NCI-H2227 (cell line): ENCODE results near the gene CABLES2.

Experiments
- DNase-seq: peaks from one replicate; lab custom pipeline; 2025; ENCODE audit not compliant: unreplicated experiment; lab: John Stamatoyannopoulos, UW

The CABLES2 gene, protein sequence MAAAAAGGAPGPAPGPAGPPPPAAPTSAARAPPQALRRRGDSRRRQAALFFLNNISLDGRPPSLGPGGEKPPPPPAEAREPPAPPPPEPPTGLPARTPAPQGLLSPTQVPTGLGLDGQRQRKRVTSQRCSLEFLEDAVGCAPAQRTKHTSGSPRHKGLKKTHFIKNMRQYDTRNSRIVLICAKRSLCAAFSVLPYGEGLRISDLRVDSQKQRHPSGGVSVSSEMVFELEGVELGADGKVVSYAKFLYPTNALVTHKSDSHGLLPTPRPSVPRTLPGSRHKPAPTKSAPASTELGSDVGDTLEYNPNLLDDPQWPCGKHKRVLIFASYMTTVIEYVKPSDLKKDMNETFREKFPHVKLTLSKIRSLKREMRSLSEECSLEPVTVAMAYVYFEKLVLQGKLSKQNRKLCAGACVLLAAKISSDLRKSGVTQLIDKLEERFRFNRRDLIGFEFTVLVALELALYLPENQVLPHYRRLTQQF

DNA sequence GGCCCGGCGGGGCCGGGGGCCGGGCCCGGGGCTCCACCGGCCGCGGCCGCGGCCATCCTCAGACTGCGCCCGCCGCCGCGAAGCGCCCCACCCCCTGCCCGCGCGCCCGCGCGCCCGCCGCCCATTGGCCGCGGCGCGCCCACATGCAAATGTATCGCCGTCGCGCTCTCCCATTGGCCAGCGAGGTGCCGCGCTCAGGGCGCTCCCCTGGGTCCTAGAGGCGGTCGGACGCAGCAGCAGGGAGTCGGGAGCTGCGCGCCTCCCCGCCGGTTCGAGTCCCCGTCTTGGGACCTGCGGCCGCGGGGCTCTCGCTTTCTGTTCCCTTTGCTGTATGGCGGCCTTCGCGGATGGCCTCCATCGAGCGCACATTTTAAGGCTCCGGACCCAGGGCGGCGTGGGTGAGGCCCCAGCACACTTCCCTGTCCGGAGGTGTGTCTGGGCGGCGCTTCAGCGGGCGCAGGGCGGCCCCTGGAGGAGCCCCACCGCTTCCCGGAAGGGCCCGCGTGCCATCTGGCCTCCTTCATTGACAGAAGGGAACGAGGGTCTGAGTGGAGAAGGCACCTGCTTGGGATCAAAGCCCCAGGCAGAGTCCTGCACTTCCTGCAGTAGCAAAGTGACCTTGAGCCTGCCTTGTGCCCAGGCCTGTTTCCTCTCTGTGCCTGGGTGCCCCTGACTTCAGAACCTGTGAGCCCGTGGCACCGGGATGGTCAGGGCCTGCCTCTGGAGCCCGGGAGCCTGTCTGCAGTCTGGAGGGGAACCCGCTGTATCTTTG is at the start of gene CABLES2:
CABLES2 (minus strand) TSS at position 65 of the 772 bp plus-strand sequence; CDS start at position 56, 9 bp downstream.
- peak; percentile 96 for DNase-seq

DNA sequence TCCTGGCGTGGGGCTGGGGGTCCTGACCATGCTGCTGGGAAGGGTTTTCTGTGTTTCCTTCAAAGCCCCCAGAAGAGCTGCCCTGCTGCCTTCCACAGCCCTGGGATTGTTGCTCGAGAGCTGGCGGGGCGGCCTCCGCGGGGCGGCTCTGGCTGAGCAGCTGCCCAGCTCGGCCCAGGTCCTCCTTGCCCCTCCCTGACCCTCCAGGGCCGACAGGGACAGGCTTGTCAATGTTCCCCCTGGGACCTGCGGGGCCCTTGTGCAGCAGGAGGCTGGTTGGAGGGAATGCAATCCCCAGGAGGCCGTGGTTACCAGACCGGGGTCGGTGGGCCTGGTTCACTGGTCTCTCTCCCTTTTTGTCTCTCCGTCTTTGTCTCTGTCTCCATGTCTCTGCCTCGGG is 48.8 kb upstream of the CABLES2 start:
- no peak for DNase-seq

DNA sequence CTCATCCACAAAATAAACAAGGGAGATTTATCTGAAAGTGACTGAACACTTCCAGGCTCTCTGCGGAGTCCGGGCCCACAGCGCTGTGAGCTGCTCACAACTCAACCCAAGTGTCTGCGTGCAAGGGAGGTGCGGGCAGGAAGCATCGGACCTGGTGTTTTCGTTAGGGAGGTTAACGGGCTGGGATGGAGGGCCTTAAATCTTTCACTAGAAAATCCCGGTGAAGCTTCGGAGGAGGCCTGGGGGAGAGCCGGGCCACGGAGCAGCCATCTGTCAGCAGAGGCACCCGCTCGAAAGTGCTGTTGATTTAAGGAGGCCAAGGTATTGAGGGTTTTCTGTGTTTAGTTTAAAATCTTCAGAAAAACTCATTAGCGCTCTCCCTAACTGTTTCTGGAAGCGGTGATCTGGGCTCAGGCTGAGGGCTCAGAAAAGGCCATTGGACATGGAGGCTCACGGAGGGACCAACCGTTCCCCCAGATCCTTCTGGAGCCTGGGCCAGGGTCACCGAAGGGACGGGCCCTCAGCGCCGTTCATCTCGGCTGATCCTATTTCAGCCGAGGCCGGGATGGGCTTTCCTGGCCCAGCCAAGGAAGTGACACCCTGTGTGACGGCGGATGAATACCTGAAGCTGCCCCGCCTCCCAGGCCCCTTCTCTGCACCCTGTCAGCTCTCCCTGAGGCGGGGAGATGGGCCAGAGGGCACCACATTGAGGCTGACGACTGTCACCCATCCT is 48.0 kb upstream of the CABLES2 start:
- DNase-seq: no peak

DNA sequence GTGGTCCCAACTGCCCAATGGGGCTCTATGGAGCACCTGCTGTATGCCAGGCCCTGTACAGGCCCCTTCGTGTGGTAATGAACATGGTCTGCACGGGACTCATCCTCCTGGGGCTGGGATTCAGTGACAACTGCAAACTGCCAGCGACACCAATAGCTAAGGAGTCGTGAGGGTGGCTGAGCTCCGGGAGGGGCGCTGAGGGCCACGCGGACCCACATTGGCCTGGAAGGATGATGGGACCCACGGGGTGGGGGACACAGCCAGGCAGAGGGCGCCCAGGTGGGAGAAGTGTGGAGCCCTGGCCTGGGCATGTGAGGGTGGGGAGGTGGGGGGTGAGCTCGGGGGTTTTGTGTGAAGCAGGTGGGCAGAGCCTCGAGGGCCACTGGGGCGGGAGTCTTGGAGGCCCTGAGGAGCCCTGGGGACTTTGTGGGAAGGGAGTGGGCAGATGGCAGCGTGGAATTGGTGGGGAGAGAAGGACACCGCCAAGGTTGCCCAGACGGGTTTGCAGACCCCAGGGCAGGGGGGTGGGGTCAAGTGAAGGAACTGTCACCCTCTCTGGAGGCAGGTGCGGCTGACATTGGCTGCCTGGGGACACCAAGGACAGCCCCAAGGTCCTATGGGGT is 46.2 kb upstream of the CABLES2 start:
- DNase-seq: no peak

DNA sequence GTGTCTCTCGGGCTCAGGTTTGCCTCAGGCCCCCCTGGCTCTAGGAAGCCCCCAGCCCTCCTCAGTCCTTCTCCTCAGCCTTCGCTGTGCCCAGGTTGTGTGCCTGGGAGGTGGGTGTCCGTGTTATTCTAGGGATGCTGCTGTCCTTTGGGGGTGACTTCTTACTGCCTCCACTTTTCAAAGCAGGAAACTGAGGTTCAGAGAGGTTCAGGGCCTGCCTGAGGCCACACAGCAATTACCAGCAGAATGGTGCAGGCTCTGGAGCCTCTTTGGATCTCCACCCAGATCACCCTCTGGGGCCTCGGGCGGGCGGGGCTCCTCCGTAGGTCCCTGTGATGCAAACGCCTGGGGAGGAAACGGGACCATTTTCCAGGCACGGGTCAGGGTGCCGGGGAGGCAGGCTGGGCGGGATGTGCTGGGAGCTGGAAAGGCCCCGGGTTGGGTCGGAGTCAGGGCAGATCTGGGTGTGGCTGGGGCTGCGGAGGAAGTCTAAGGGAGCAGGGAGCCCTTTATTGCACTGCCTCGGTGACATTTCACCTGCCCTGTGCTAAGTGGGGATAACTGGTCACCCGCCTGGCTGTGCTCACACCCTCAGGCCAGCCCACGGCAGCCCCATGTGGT is 45.5 kb upstream of the CABLES2 start:
- no peak for DNase-seq

DNA sequence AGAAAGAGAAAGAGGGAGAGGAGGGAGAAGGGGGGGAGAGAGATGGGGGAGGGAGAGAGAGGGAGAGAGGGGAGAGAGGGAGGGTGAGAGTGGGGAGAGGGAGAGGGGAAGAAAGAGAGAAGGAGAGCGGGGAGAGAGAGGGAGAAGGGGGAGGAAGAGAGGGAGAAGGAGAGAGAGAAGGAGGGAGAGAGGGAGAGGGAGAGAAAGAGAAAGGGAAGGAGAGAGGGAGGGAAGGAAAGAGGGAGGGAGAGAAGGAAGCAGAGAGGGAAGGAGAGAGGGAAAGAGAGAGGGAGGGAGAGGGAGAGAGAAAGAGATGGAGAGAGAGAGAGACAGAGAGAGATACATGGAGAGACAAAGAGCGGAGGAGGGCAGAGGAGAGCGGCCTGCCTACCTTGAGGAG is 44.9 kb upstream of the CABLES2 start:
- DNase-seq: no peak

DNA sequence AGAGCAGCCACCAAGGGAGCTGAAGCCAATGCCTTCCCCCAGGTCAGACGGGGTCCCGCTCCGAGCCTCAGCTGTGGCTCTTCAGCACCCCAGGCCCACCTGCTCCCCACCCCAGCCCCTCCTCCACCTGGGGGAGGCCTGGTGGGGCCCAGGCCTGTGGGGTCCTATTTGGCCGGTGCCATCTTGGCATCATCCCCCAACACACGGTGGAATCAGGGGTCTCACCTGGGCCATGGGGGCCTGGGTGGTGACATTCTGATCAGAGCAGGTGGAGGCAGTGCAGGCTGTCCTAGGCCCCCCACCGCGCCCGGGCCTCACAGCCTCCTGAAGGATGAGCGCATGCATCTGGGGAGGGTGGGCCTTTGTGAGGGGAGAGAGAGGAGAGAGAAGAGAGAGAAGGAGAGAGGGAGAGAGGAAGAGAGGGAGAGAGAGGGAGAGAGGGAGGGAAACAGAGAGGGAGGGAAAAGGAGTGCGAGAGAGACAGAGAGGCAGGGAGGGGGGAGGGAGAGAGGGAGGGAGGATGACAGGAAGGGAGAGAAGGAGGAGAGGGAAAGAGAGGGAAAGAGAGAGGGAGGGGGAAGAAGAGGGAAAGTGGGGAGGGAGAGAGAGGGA is 44.2 kb upstream of the CABLES2 start:
- DNase-seq: no peak

DNA sequence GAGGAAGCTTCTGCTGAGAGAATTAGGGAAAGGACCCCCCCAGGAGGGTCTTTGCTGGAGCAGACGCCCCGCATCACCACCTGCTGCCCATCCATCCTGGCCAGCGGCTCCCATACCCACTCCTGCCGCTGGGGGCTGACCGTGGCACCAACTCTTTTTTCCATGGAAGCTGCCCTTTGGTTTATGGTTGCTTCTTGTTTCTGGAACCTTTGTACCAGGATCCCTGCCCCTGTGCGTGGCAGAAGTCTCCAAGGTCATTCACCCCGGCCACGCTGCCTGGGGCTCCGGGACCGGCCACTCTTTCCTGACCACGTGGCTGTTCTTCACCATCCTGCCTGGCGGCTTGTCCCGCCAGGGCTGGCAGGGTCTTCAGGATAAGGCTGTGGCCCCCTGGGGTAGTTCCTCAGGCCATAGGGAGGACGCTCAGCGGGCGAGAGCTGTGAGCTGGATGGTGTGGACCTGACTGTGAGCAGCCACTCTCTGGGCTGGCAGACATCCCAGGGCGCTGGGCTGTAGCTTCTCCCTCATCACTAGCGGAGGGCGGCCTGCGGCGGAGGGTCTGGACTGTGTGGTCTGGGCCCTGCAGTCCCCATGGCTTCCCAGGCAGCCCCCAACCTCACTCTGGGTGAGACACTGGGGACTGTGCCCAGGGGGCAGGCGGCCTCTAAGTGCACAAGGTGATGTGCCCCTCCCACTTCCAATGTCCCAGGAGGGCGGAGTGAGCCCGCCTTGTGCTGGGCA is 43.0 kb upstream of the CABLES2 start:
- DNase-seq: no peak

DNA sequence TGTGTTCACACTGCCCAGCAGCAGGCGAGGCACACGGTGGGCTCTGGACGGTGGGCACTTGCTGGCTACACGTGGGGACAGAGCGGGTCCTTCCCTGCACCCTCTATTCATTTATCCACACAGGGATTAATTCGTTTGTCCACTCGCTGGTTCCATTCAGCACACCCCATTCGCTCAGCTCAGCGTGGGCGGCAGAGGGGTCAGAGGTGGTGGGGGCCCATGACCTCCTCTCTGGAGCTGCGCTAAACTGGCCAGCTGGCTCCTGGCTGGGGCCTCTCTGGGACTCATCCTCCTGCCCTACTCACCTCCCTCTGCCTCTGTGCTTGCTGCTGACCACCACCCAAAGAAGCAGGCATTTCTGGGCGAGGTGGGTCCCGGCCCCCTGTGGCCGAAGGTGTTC is 41.7 kb upstream of the CABLES2 start:
- DNase-seq: no peak

DNA sequence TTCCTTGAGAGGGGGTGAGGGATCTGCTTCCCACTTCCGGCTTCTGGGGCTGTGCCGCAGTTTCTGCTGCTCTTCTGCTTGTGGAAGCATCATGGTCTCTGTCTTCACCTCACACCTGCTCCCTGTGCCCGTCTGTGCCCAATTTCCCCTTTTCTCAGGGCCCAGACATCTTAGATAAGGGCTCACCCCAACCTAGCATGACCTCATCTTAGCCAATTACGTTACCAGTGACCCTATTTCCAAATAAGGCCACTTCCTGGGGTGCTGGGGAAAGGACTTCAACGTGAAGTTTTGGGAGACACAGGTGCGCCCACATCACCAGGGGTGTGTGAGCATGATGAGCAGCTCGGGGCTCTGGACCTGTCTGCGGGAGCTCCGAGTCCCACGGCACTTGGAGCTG is 41.0 kb upstream of the CABLES2 start:
- DNase-seq: no peak

DNA sequence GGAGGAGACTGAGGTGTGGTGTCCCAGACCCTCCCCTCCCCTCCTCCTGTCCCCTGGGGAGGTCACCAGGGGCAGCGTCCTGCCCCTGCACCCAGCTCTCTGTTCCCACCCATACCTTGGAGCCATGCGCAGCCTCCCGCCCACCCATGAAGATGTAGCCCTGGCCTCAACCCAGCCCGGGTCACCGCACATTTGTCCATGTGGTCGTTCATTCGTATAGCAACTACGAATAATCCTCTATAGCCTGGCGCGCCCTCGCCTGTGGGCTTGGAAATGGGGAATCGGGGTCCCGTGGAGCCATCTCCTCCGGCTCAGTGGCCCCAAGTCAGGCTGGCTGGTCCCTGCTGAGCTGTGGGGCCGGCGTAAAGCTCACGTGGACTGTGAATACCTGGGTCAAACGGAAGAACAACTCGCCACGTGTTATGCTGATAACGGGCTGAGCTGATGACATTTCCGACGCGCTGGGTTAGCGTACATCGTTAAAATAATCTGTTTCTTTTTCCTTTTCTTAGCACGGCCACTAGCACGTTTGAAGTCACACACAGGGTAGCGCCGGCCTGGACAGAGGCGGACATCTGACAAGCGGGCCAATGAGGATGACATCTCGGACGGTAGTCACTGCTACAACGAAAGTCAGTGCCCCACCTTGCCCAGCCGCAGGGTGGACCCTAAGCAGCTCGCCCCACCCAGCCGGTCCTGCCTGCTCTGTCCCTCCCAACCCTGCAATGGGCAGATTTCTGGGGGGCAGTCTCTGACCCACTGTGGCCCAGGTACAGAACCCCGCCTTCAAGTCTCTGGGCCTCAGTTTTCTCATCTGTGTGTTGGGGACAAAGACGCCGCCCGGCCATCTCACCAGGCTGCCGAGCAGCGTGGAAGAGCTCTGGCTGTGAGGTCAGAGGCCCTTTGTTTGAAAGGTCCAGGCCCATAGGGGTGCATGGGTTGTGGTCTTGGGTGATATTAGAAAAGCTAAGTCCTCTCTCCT is 40.1 kb upstream of the CABLES2 start:
- no peak for DNase-seq

DNA sequence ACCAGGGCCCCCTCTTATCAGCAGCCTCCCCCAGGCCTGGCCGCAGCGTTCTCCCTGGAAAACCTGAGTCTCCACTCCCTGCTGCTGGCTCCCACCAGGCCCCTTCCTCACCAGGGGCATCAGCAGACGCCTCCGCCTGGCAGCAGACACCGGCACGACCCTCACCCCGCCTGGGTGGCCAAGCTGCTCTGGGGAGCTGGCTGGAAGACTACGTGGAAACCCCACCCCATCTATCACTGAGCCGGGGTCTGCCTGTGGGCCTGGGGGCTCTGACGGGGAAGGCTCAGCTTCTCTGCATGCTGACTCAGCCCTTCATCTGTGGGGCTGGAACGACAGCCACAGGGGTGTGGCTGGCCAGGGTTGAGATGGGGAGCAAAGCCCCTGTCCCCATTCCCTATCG is 39.4 kb upstream of the CABLES2 start:
- DNase-seq: no peak

DNA sequence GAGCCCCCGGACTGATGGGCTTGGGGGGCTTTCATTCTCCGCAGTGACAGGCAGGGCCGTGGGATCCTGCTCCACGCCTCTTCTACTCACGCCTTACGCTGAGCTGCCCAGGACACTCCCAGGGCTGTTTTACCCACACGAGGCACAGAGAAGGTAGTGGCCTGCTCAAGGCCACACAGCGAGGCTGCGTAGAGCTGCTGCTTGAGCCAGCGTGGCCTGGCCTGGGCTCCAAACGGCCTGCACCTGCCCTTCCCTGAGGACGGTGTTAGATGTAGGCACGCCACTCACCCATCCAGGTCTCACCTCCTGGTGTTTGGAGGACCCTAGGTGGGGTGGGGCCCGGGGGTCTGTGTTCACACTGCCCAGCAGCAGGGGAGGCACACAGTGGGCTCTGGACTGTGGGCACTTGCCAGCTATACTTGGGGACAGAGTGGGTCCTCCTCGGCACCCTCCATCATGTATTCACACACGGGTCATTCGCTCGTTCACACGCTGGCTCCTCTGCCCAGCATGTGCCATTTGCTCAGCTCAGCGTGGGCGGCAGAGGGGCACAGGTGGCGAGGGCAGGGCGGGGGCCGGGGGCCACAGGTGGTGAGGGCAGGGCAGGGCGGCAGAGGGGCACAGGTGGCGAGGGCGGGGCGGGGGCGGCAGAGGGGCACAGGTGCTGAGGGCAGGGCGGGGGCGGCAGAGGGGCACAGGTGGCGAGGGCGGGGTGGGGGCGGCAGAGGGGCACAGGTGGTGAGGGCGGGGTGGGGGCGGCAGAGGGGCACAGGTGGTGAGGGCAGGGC is 38.7 kb upstream of the CABLES2 start:
- no peak for DNase-seq

DNA sequence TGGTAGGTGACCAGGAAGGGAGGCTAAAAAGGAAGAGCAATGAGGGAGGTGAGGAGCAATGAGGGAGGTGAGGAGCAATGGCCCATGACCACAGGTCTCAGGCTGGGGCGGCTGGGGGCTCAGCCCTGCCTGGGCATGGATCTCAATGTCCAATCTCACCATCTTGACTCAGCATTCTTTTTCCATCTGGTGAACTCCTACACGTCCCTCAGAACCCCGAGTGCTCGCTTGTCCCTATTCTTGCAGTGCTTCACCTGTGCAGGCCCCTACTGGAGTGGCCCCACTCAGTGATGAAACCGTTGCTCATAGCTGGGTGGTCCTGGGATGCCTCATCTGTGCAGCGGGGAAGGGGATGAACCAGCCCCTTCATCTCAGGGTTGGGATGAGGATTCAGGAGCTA is 37.2 kb upstream of the CABLES2 start:
- no peak for DNase-seq

DNA sequence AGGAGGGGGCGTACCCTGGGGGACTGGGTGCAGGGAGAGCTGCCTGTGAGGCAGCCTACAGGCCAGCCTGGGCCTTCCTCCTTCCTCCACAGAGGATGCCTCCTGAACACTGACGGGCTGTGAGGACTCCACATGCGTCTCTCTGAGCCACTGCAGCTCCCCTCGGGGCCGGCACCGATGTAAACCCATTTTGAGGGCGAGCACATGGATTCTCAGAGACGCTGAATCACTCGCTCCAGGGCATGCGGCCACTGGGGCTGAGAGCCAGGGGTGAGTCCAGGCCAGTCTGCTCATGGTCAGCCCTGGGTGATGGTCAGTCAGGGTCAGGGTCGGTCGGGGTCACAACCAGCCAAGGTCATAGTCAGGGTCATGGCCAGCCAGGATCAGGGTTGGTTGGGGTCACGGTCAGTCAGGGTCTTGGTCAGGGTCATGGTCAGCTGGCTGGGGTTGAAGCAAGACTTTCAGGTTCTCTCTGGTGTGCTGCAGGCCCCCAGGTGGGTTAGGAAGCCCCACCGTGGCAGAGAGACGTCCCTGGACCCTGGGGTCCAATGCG is 35.0 kb upstream of the CABLES2 start:
- no peak for DNase-seq

DNA sequence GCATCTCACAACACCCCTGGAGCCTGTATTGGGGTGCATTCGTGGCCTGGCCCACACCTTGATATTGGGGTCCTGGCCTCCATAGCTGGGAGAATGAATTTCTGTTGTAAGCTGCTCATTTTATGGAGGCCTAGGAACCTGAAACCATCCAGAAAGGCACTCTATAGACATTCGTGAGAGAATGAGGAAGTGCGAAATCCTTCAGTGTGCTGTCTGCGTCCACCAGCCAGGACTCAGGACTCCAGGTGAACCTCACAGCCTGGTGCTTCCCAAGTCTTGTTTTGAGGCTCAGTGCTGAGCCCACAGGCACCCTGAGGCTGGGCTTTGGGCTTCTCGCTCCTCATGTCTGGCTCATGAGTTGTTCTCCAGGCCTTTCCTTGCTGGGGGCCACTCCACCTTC is 32.1 kb upstream of the CABLES2 start:
- no peak for DNase-seq

DNA sequence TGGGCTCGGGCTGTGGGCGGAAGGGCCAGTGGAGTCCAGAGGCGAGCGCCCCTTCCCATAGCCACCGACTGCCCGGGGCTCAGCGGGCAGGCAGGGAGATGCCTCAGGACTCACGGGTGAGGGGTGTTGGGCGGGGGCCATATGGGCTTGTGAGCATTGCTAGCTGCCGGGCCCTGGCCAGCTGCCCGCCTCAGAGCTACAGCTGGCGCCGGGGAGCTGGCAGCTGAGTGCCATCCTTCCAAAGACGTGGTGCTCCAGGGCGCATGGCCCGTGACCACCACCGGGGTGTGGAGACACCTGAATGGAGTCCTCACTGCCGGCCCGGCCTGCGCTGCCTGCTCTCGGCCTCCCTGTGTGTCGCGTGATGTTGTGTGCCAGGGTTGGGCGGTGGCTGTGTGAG is 30.8 kb upstream of the CABLES2 start:
- DNase-seq: no peak
